H1 (cell line): ENCODE results near the gene PRPF38A. TPM values are rescaled to one million over a fixed set of nuclear protein-coding genes. Genes with fewer than 3 reads are reported as not detected.

Source experiments
- CHD7 ChIP-seq: fragments of 300-600 bp; sonication (generic); IDR thresholded peaks from 2 replicates; pipeline ENCODE4 v1.7.1; 2012; ENCODE audit warnings: low read length, moderate library complexity, mild to moderate bottlenecking, inconsistent platforms; ENCODE audit not compliant: insufficient replicate concordance
- SIX5 ChIP-seq: IDR thresholded peaks from 2 replicates; pipeline ENCODE4 v1.6.1; 2011; ENCODE audit warnings: mild to moderate bottlenecking, low read depth, low read length
- polyA plus RNA-seq, 7 experiments: library from polyadenylated mRNA; depleted of rRNA in 3 of 7; stranded (reverse) in 5 of 7; unstranded in 2 of 7; fragments of >200 nt in 5 of 7; fragments of 200-250 nt in 2 of 7; gene quantifications; 1 replicate in 5 of 7; 2 replicates in 1 of 7; 4 replicates in 1 of 7; pipeline versions ENCODE4 v1.2.1 to v1.2.3, GENCODE V29; 2011 to 2013; ENCODE audit warnings: missing spikeins in 2 of 7, mixed read lengths in 2 of 7
- total RNA-seq: library from RNA; stranded (reverse); fragmentation: NEBNext Ultra II Directional; extraction: Animal tissue kit (Norgen Biotek cat#: 25700); gene quantifications from 2 replicates; pipeline ENCODE4 v1.2.1, GENCODE V29; 2021

Gene PRPF38A
- total and polyA plus RNA-seq, 2 of the 8 experiments (the other 6 are each of a cell fraction or from before 2014, with no cell fraction given), result 25.6 to 76.2 TPM

GRCh38 chr1:52454779-52455178 is 50.4 kb downstream of the PRPF38A start (continued):
- TF ChIP-seq CHD7 (peak; percentile 36), SIX5 (no peak)
- TF ChIP-seq, all 59 proteins: peak for 1
